Measurements from ENCODE around the gene BCKDK.
A peak's percentile ranks its signal among the peaks of the same experiment; 100 is the strongest.
"Not testable (repeated sequence)": the region's sequence is repeated elsewhere in the genome, so short reads cannot be mapped to it uniquely, and the experiment has no call there.

Gene BCKDK

DNA sequence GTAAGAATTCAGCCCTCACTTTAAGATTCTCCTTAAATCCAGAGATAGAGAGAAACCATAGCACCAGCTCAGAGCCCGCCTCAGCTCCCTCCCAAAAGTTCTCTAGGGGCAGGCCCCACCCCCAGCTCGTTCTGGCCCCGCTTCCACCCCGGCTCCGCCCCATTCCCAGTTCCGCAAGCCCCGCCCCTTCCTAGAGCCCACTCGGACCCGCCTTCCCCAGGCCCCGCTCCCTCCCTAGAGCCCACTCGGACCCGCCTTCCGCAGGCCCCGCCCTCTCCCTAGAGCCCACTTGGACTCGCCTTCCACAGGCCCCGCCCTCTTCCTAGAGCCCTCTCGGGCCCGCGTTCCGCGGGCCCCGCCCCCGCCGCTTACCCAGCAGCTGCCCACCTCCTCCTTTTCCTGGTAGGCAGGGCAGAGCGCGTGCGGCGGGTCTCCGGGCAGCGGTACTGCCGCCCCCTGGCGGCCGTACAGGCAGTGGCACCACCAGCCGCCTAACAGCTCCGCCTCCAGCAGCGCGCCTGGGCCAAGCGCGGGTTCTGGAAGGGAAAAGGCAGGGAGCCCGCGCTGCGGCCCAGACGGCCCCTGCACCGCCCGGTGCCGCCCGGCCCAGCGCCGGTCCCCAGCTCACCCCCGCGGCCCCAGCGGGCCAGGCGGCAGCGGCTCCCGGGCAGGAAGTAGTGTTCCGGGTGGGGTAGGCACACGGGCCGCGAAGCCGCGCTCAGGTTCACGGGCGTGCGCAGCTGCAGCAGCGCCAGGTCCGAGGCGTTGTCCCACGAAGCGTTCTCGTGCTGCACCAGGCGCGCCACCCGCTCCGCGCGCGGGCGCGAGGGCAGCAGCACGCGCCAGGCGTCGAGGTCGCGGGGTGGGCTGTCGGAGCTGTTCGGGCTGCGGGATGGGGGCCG, 34.2 kb downstream of the BCKDK start:
- DNase-seq (ENCODE audit: low spot score), result peak; percentile 97

DNA sequence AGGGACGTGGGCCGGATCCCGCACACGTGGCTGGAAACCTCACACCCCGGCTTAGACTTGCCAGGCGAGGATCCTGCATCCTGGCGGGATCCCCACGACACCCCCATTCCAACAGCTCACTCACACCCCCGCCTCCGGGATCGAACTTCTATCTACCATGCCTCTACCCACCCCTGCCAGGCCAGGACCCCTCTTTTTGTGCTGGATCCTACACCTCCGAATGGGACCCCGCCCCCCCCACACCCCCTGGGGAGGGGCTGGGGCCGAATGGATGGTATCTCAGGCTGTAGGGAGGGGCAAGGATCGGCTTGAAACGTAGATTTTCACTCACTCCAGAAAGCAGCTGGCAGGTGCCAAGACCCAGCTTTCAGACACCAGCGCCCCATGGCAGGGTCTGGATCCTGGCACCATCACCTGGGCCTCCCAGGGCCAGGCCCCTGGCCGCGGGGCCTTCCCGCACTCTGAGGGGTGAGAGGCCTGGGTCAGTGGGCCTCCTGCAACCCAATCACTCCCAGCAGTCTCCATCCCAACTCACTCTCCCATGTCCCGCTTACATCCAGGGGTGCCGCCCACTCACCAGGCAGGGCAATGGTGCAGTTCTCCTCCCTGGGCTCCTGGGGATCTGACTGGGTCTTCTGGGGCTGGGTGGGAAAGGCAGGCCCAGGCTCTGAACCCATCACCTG, 35.0 kb downstream of the BCKDK start:
- DNase-seq (ENCODE audit: low spot score), result no peak

DNA sequence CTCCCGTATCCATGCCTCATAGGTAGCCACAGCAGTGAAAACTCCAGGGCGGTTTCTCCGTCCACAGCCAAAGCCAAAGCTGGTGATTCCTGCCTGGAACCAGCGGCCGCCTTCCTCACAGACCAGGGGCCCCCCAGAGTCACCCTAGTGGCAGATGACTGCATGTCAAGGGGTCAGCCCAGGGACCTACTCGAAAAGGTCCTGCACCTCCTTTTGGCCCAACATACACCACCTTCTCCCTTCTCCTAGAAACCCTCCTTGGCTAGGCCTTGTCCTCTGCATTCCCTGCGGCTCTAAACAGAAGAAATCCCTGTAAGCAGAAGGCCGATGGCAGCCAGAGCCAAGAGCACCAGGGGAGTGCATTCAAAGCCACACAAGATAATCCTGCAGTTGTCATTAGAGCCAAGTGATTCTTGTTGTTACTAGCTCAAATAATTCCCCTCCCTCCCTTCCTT, 35.5 kb downstream of the BCKDK start:
- DNase-seq (ENCODE audit: low spot score), result no peak

DNA sequence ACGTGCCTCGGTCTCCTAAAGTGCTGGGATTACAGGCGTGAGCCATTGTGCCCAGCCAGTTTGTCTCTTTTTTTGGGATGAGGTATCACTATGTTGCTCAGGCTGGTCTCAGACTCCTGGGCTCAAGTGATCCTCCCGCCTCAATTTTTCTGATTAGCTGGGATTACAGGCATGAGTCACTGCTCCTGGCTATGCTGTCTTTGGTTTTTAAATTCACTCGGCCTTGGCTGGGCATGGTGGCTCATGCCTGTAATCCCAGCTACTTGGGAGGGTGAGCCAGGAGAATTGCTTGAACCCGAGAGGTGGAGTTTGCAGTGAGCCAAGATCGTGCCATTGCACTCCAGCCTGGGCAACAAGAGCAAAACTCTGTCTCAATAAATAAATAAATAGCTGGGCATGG, 36.2 kb downstream of the BCKDK start:
- not testable (repeated sequence) for DNase-seq (ENCODE audit: low spot score)

DNA sequence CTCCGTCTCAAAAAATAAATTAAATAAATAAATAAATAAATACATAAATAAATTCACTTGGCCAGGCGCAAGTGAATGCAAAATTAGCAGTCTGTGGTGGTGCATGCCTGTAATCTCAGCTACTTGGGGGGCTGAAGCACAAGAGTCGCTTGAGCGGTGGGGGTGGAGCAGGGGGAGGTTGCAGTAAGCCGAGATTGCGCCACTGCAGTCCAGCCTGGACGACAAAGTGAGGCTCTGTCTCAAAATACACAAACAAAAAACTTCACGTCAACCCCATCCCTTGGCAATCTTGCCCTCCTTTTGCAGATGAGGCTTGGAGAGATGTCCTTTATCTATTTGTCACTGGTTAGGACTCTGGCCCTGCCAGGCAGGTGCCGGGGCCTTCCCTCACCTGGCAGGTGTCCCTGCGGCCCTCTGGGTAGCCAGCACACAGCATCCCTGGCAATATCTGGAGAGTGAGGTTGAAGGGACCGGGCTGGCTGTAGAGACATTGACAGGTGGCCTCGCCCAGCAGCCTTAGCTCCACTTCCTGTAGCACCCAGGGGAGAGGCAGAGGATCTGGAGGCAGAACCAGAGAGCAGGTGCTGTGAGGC, 37.3 kb downstream of the BCKDK start:
- DNase-seq (ENCODE audit: low spot score), result no peak

DNA sequence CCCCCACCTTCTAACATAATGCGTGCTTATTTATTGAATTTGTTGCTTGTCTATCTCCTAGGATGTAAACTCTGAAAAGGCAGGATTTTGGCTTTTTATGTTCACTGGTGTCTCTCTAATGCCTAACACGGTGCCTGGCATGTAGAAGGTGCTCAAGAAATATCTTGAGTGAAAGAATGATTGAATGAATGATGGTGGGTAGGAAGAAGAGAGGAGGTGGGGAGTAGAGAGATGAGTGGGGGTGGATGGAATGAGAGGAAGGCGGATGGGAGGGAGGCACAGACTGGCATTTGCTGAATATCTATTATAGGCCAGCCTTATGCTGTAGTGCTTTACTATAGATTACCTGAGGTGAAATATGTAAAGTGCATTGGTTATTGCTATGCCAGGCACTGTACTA, 39.4 kb downstream of the BCKDK start:
- DNase-seq (ENCODE audit: low spot score), result no peak

DNA sequence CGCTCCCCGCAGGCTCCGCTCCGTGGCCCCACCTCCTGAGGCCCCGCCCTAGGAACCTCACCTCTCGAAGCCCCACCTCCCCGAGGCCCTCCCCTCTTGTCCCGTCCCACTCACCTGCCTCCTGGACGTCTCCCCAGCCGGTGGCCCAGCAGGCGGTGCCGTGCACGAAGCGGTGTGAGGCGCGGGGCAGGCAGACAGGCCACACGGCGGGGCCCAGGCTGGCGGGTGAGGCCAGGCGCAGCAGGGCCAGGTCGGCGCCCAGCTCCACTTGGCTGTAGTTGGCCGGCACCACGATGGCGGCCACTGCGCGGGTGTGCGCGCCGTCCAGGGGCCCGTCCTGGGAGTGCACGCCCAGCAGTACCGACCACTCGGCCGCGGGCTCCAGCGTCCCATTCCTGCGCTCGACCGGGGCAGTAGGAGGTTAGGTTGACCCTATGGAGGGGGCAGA, 40.1 kb downstream of the BCKDK start:
- DNase-seq (ENCODE audit: low spot score), result no peak

DNA sequence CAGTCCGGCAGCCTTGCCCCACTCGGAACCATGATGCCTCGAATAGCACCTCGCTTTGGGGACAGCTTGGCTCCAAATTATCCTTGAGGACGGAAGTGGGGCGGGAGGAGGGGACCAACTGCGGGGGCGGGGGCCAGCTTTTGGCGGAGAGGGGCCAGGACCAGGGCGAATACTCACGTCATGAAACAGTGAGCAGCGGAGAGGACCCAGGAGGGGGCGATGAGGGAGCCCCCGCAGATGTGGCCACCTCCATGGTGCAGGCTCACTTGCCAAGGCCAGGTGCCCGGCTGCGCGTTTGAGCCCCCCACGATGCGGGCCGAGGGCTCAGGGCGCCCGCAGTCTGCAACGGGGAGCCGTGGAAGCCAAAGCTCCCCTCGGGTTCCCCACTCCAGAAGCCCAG, 40.7 kb downstream of the BCKDK start:
- no peak for DNase-seq (ENCODE audit: low spot score)

DNA sequence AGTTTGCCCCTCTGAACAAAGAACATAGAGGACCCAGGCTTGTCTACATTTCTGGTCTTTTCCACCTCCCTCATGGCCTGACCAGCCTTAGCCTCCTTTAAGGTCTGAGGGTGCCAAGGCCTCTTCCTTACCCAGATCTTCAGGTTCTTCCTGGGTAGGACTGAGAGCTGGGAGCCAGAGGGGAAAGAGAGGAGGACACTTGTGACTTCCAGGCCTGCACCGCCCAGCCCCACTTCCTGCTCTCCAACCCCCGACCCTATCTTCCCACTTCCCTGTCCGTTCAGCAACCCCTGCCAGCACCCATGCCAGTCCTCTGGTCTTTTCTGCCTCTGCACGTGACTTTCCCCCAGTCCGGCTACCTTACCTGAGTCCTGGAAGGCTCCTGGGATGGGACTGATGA, 41.1 kb downstream of the BCKDK start:
- DNase-seq (ENCODE audit: low spot score), result no peak

DNA sequence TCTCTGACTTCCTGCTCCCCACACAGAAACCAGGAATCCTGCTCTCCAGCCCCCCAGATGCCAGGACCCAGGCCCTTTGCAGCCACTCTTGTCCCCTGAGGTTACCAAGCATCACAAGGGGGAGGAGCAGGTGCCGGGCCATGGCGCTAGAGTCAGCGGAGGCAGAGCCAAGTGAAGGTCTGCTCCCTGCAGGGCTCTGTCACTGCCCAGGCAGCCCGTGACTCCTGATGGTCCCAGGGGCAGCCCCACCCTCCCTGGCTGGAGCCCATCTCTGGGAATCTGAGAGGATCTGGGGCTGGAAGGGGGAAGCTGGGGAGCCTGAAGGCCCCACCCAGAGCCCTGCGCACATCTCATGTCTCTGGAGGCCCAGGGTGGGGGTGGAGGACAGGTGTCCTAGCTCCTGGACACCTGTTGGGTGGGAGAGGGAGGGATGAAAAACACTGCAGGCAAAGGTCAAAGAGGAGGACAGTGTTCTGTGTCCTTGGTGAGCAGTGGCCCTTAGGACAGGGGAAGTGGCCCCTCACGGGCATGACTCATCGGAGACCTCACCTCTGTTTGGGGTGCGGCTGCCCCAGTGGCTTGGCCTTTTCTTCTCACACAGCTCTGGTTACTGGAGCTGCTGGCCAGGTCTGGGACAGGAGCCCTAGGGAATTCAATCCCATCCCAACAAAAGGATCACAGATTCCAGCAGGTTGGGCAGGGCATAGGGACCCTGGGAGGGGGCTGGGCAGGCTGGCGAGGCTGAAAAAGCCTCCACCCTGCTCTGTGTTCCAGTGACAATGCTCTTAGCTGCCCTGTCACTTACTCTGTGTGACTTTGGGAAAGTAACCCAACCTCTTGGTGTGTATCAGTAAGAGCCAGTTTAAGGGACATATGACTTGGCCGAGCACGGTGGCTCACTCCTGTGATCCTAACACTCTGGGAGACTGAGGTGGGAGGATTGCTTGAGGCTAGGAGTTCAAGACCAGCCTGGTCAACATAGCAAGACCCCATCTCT, 42.0 kb downstream of the BCKDK start, which contains the start of gene PRSS36:
Gene PRSS36, minus strand, starts transcription at position 173 of the 997 bp plus-strand sequence. Its CDS starts 31 bp downstream, at position 142.
- DNase-seq (ENCODE audit: low spot score), result no peak

DNA sequence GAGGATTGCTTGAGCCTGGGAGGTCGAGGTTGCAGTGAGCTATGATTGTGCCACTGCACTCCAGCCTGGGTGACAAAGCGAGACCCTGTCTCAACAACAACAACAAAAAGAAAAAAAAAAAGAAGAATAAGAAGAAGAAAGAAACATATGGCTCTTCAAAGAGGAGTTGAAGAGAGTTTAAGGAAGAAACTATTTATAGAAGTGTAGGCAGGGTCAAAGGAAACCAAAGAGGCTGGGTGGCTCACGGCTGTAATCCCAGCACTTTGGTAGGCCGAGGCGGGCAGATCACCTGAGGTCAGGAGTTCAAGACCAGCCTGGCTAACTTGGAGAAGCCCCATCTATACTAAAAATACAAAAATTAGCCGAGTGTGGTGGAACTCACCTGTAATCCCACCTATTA, 42.8 kb downstream of the BCKDK start:
- not testable (repeated sequence) for DNase-seq (ENCODE audit: low spot score)

DNA sequence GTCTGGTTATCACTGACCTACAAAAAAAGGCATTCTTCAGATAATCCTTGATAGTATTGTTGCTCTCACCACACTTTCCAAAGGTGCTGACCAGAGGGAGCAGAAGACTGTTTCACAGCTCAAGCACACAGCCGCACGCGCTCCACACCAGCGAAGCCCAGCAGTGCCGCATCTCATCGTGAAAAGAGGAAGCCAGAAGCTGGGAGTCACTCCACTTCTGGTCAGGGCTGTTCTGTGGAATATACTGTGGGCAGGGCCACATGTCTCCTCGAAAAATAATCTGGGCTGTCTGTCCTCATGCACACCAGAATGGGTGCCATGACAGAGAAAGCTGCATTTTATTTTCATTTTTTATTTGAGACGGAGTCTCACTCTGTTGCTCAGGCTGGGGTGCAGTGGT, 49.0 kb downstream of the BCKDK start:
- no peak for DNase-seq (ENCODE audit: low spot score)

Data from globus pallidus (tissue), 1 donor.